HepG2 (cell line): ENCODE measurements around the gene HSD17B8. TPM values are rescaled to one million over a fixed set of nuclear protein-coding genes. Genes with fewer than 3 reads are reported as not detected.

Source experiments
- CENPX ChIP-seq: sonication (generic); formaldehyde crosslinking; IDR thresholded peaks from 2 replicates; pipeline ENCODE4 v1.9.0; 2021; ENCODE audit warnings: mild to moderate bottlenecking, missing genetic modification reagents, moderate library complexity
- CHD2 ChIP-seq: IDR thresholded peaks from 2 replicates; pipeline ENCODE4 v1.6.1; 2011; ENCODE audit warnings: low read depth, low read length, improper control_type of control experiment
- GTF3A ChIP-seq: sonication (generic); formaldehyde crosslinking; conservative IDR thresholded peaks from 2 replicates; pipeline ENCODE4 v1.4.0; 2020; ENCODE audit warnings: mild to moderate bottlenecking, missing genetic modification reagents
- JUN ChIP-seq: sonication (generic); formaldehyde crosslinking; IDR thresholded peaks from 2 replicates; pipeline ENCODE4 v1.4.0; 2020; ENCODE audit warnings: mild to moderate bottlenecking, missing genetic modification reagents
- KLF12 ChIP-seq: sonication (generic); formaldehyde crosslinking; IDR thresholded peaks from 2 replicates; pipeline ENCODE4 v1.4.0; 2020; ENCODE audit warnings: missing genetic modification reagents, borderline replicate concordance
- MATR3 ChIP-seq: sonication (generic); formaldehyde crosslinking; IDR thresholded peaks from 2 replicates; pipeline ENCODE4 v1.4.0; 2020; ENCODE audit warnings: missing genetic modification reagents
- MEF2D ChIP-seq: sonication (generic); formaldehyde crosslinking; IDR thresholded peaks from 2 replicates; pipeline ENCODE4 v1.5.1; 2020; ENCODE audit warnings: mild to moderate bottlenecking, missing genetic modification reagents
- MIER2 ChIP-seq: IDR thresholded peaks from 2 replicates; pipeline ENCODE4 v1.6.1; 2016; ENCODE audit warnings: missing biosample characterization, missing genetic modification reagents
- MIXL1 ChIP-seq: IDR thresholded peaks from 2 replicates; pipeline ENCODE4 v1.6.1; 2016
- RAD21 ChIP-seq: fragments of 450-650 bp; formaldehyde crosslinking; IDR thresholded peaks from 2 replicates; pipeline ENCODE4 v1.5.0; 2020; ENCODE audit warnings: mild to moderate bottlenecking
- SKI ChIP-seq: fragments of 450-650 bp; IDR thresholded peaks from one replicate; pipeline ENCODE4 v1.6.1; 2018; ENCODE audit warnings: mild to moderate bottlenecking; ENCODE audit not compliant: partially characterized antibody
- SKIL ChIP-seq: sonication (generic); formaldehyde crosslinking; IDR thresholded peaks from 2 replicates; pipeline ENCODE4 v1.8.0; 2022; ENCODE audit warnings: missing genetic modification reagents, mild to moderate bottlenecking, moderate library complexity, borderline replicate concordance
- TBX2 ChIP-seq: sonication (generic); formaldehyde crosslinking; IDR thresholded peaks from 2 replicates; pipeline ENCODE4 v1.5.0; 2020; ENCODE audit warnings: missing genetic modification reagents, mild to moderate bottlenecking, borderline replicate concordance
- THRA ChIP-seq: sonication (generic); formaldehyde crosslinking; IDR thresholded peaks from 2 replicates; pipeline ENCODE4 v1.4.0; 2020; ENCODE audit warnings: missing genetic modification reagents, borderline replicate concordance
- TP53 ChIP-seq: sonication (generic); formaldehyde crosslinking; conservative IDR thresholded peaks from 2 replicates; pipeline ENCODE4 v1.4.0; 2020; ENCODE audit warnings: missing genetic modification reagents
- ZKSCAN1 ChIP-seq: fragments of 150-350 bp; IDR thresholded peaks from 2 replicates; pipeline ENCODE4 v1.6.1; 2014; ENCODE audit warnings: low read length
- ZMYM3 ChIP-seq: sonication (generic); formaldehyde crosslinking; IDR thresholded peaks from 2 replicates; pipeline ENCODE4 v1.5.1; 2020; ENCODE audit warnings: mild to moderate bottlenecking, missing genetic modification reagents
- ZNF350 ChIP-seq: sonication (generic); formaldehyde crosslinking; IDR thresholded peaks from 2 replicates; pipeline ENCODE4 v1.4.0; 2020; ENCODE audit warnings: mild to moderate bottlenecking, low read depth, missing genetic modification reagents, borderline replicate concordance
- ZNF615 ChIP-seq: sonication (generic); formaldehyde crosslinking; IDR thresholded peaks from 2 replicates; pipeline ENCODE4 v1.5.0; 2020; ENCODE audit warnings: mild to moderate bottlenecking, missing genetic modification reagents, borderline replicate concordance
- ZNF644 ChIP-seq: IDR thresholded peaks from 2 replicates; pipeline ENCODE4 v1.6.1; 2016; ENCODE audit warnings: low read depth
- ZNF773 ChIP-seq: sonication (generic); formaldehyde crosslinking; IDR thresholded peaks from 2 replicates; pipeline ENCODE4 v1.4.0; 2020; ENCODE audit warnings: missing genetic modification reagents, borderline replicate concordance
- ZZZ3 ChIP-seq: sonication (generic); formaldehyde crosslinking; IDR thresholded peaks from 2 replicates; pipeline ENCODE4 v1.4.0; 2020; ENCODE audit warnings: missing genetic modification reagents, mild to moderate bottlenecking, borderline replicate concordance
- polyA plus RNA-seq, 8 experiments: library from polyadenylated mRNA; depleted of rRNA in 3 of 8; stranded (reverse) in 7 of 8; unstranded in 1 of 8; fragments of >200 nt; fragmentation: Illumina TruSeq in 4 of 8; extraction: Trizol in 4 of 8; gene quantifications; 2 replicates each; pipeline versions ENCODE4 v1.2.1 to v1.2.3, GENCODE V29; 2011 to 2016; ENCODE audit warnings: low read depth in 4 of 8, missing spikeins in 1 of 8, mixed read lengths in 1 of 8; ENCODE audit not compliant: insufficient read depth in 1 of 8
- total RNA-seq, 5 experiments: library from RNA; depleted of rRNA; stranded (reverse); fragments of >200 nt; fragmentation: Illumina TruSeq; extraction: Trizol; gene quantifications; 2 replicates each; pipeline ENCODE4 v1.2.3, GENCODE V29; 2016; ENCODE audit warnings: low read depth in 1 of 5
- TF ChIP-seq, protein P1 (sequence below): sonication (generic); formaldehyde crosslinking; IDR thresholded peaks from 2 replicates; pipeline ENCODE4 v1.4.0; 2020; ENCODE audit warnings: missing genetic modification reagents, low read depth, mild to moderate bottlenecking, borderline replicate concordance
- TF ChIP-seq, protein P2 (sequence below), 2 experiments: sonication (generic) in 1 of 2; formaldehyde crosslinking in 1 of 2; IDR thresholded peaks; 2 replicates each; pipeline versions ENCODE4 v1.4.0 to v1.6.1; 2018 to 2020; ENCODE audit warnings: missing genetic modification reagents in 2 of 2, borderline replicate concordance in 1 of 2, low read depth in 1 of 2, mild to moderate bottlenecking in 1 of 2, missing biosample characterization in 1 of 2

Gene HSD17B8
- total and polyA plus RNA-seq, 2 of the 13 experiments (the other 11 are each of a cell fraction or from before 2014, with no cell fraction given) = 12.6 to 20.1 TPM

DNA sequence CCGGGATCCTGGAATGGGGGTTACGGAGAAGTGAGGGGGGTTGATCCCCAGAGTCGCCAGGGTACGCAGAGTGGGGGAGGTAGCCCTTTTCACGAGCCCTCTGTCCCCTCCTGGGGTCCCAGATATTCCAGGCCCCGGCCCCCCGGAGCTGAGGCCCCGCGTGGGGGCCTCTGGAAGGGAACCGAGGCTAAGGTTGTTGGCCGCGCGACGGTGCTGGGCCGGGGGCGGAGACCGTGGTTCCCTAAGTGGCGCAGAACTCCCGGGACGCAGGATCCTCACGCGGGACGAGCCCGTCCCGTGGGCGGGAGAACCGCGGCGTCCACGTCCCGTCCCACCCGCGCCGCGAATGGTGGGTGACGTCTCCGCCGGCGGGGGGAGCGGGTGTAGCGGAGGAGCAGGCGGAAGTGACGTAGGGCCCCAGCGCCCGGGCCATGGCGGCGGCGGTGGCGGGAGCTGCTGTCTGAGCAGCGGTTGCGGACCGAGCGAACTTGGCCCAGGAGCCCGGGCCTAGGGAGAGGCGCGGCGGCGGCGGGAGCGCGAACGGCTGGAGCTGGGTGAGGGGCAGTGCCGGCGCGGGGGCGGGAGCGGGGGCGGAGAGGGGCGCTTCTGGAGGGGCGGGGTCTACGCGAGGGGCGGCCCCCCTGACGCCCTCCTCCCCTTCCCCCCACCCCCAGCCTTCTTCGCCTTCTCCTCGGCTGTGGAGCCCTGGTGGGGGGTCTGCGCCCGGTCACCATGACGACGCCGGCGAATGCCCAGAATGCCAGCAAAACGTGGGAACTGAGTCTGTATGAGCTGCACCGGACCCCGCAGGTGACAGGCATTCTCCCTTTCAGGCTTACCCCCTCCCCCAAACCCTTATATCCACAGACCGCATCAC is 3.9 kb downstream of the HSD17B8 start, which contains the start of gene RING1 (continued):
- TF ChIP-seq THRA (CRISPR knock-in tag) (peak; percentile 70), SKI (peak; percentile 53), TBX2 (CRISPR knock-in tag) (peak; percentile 61; the same call in 1 of the 2 replicates), KLF12 (CRISPR knock-in tag) (peak; percentile 86; the same call in 1 of the 2 replicates), MIXL1 (CRISPR knock-in tag) (peak; percentile 42; the same call in 1 of the 2 replicates), TP53 (CRISPR knock-in tag) (0 out of 2 replicates have a peak, but pooled peaks have one; percentile 64), GTF3A (no peak), CHD2 (0 out of 2 replicates have a peak, but pooled peaks have one; percentile 37), MATR3 (CRISPR knock-in tag) (no peak), MIER2 (CRISPR knock-in tag) (no peak), ZNF644 (no peak), MEF2D (CRISPR knock-in tag) (no peak), ZMYM3 (CRISPR knock-in tag) (no peak), ZNF615 (CRISPR knock-in tag) (no peak), ZKSCAN1 (no peak), CENPX (CRISPR knock-in tag) (no peak), SKIL (CRISPR knock-in tag) (peak; percentile 75), ZNF773 (CRISPR knock-in tag) (peak; percentile 23; the same call in 1 of the 2 replicates), JUN (CRISPR knock-in tag) (no peak; the same call in 1 of the 2 replicates), ZZZ3 (CRISPR knock-in tag) (no peak; the same call in 1 of the 2 replicates), ZNF350 (CRISPR knock-in tag) (no peak), RAD21 (CRISPR knock-in tag) (peak; percentile 44; the same call in 1 of the 2 replicates)
- TF ChIP-seq, protein P1, sequence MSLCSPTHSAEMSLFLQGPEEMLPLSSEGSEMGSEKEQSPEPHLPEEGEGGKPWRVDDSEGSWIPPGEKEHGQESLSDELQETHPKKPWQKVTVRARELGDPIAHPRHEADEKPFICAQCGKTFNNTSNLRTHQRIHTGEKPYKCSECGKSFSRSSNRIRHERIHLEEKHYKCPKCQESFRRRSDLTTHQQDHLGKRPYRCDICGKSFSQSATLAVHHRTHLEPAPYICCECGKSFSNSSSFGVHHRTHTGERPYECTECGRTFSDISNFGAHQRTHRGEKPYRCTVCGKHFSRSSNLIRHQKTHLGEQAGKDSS (CRISPR knock-in tag) = no peak; the same call in 1 of the 2 replicates
- TF ChIP-seq, protein P2, sequence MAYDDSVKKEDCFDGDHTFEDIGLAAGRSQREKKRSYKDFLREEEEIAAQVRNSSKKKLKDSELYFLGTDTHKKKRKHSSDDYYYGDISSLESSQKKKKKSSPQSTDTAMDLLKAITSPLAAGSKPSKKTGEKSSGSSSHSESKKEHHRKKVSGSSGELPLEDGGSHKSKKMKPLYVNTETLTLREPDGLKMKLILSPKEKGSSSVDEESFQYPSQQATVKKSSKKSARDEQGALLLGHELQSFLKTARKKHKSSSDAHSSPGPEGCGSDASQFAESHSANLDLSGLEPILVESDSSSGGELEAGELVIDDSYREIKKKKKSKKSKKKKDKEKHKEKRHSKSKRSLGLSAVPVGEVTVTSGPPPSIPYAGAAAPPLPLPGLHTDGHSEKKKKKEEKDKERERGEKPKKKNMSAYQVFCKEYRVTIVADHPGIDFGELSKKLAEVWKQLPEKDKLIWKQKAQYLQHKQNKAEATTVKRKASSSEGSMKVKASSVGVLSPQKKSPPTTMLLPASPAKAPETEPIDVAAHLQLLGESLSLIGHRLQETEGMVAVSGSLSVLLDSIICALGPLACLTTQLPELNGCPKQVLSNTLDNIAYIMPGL (CRISPR knock-in tag; IDR thresholded peaks at IDR 0.05; ENCODE audit: borderline replicate concordance in 1 of 2, low read depth in 1 of 2) = peak; percentile 78 to 94; a peak in 3 of 4 replicates
